A673 (cell line): ENCODE data around the gene ISYNA1. TPM values are rescaled to one million over a fixed set of nuclear protein-coding genes. Genes with fewer than 3 reads are reported as not detected.

Experiments
- BruUV-seq: library from RNA; stranded (reverse); fragments of 400-500 nt; replicated peaks from 2 replicates; lab custom pipeline; 2021; lab: Mats Ljungman, UMichigan
- CTCF ChIA-PET: fragments of 300-600 bp; sonication (Branson Sonifier 250); formaldehyde crosslinking; loops from one replicate; lab custom pipeline; 2022; ENCODE audit warnings: antibody characterized with exemption; lab: Charles Lee
- POLR2A ChIA-PET: fragments of 300-600 bp; sonication (Branson Sonifier 250); formaldehyde crosslinking; loops from one replicate; lab custom pipeline; 2022; ENCODE audit warnings: antibody characterized with exemption; ENCODE audit not compliant: low non-redundant PET; lab: Charles Lee
- DNase-seq: peaks from one replicate; pipeline ENCODE4 v3.0.0-alpha.2; 2015; ENCODE audit warnings: low spot score
- H3K27ac ChIP-seq: fragments of 200-600 bp; sonication (generic); 2 replicates; pipeline ENCODE4 v1.5.1; 2016; ENCODE audit warnings: mixed run types, low read depth, mild to moderate bottlenecking, mixed read lengths, antibody characterized with exemption, low read length; ENCODE audit not compliant: poor library complexity, severe bottlenecking
- H3K27me3 ChIP-seq: fragments of 200-600 bp; sonication (generic); replicated peaks from 2 replicates; pipeline ENCODE4 v1.6.1; 2017; ENCODE audit warnings: mixed run types, low read depth, mild to moderate bottlenecking, mixed read lengths, antibody characterized with exemption, low read length; ENCODE audit not compliant: insufficient read depth, poor library complexity
- H3K36me3 ChIP-seq: fragments of 200-600 bp; sonication (generic); 2 replicates; pipeline ENCODE4 v1.6.1; 2016; ENCODE audit warnings: mixed run types, mild to moderate bottlenecking, mixed read lengths, antibody characterized with exemption, low read length; ENCODE audit not compliant: insufficient read depth, poor library complexity, severe bottlenecking
- H3K4me1 ChIP-seq: fragments of 200-600 bp; sonication (generic); 2 replicates; pipeline ENCODE4 v1.6.1; 2017; ENCODE audit warnings: mixed run types, mild to moderate bottlenecking, mixed read lengths, antibody characterized with exemption, low read length; ENCODE audit not compliant: insufficient read depth, poor library complexity, severe bottlenecking
- H3K4me3 ChIP-seq: fragments of 200-600 bp; sonication (generic); 2 replicates; pipeline ENCODE4 v1.5.1; 2016; ENCODE audit warnings: low read depth, mixed run types, mild to moderate bottlenecking, mixed read lengths, low read length; ENCODE audit not compliant: poor library complexity, severe bottlenecking
- H3K9me3 ChIP-seq: fragments of 200-600 bp; sonication (generic); 2 replicates; pipeline ENCODE4 v1.6.1; 2016; ENCODE audit warnings: mixed run types, low read depth, mild to moderate bottlenecking, mixed read lengths, antibody characterized with exemption, low read length; ENCODE audit not compliant: poor library complexity, severe bottlenecking
- EZH2 ChIP-seq: fragments of 200-600 bp; sonication (generic); IDR thresholded peaks from 2 replicates; pipeline ENCODE4 v1.6.1; 2017; ENCODE audit warnings: borderline replicate concordance, low read depth, mild to moderate bottlenecking, mixed read lengths, antibody characterized with exemption, low read length; ENCODE audit not compliant: poor library complexity, severe bottlenecking
- intact Hi-C: fragments of 100-400 bp; cut with micrococcal nuclease; formaldehyde crosslinking; loops from one replicate; pipeline ENCODE4 v1.10.0; 2022; ENCODE audit not compliant: unreplicated experiment
- total RNA-seq: library from RNA; stranded (reverse); gene quantifications from 2 replicates; pipeline ENCODE4 v1.2.3, GENCODE V29; 2021
- TF ChIP-seq, protein P1 (sequence below): fragments of 300-800, 200-600 bp; sonication (generic); conservative IDR thresholded peaks from 2 replicates; pipeline ENCODE4 v1.5.1; 2017; ENCODE audit warnings: low read depth, mild to moderate bottlenecking, antibody characterized with exemption, low read length, moderate library complexity, mixed read lengths

Gene ISYNA1
- total RNA-seq, 1 experiment from 2014 or later = 153 TPM

DNA sequence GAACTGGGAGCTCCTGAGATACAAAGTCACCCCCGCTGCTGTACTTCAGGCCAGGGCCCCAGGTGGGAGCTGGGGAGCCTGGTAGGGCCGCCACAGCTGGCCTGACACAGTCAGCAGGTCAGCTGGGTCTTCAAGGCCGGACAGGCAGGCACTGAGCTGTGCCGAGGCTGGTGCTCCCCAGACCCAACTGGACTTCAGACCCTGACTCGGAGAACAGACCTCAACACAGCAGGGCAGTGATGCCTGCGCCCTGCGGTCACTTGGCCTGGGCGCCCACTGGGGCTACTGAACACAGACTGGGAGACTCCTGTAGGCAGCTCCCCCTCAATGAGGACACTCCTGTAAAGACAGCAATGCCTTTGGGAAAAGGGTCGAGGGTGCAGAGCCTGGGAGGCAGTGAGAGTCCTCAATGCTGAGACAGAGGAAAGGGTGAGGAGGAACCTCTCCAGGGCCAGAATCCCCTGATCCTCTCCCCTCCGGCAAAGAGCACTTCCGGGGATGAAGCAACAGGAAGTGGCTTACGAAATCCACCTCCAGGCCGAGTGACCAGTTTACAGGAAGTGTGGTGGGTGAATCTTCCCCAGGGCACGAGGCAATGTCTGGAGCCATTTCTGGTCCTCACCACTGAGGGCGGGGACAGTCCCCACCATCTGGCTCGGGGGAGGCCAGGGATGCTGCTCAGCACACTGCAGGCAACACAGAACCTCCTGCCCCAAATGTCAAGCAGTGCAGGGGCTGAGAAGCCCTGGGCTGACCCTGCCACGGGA is 40.8 kb upstream of the ISYNA1 start:
- peak; percentile 78 for DNase-seq
- Histone ChIP-seq H3K36me3 (no peaks in the 10 kb centered on the region), H3K4me3 (no peak overlapping the region), H3K27me3 (no peaks in the 10 kb centered on the region), H3K9me3 (no peaks in the 10 kb centered on the region), H3K4me1 (peaks cover 32% of the 10 kb centered on the region), H3K27ac (peak overlapping the region; percentile 52)
- POLR2A ChIA-PET = no interaction called here
- intact Hi-C loops = no loop called here
- CTCF ChIA-PET = no interaction called here
- TF ChIP-seq EZH2 = no peak
- TF ChIP-seq, protein P1, sequence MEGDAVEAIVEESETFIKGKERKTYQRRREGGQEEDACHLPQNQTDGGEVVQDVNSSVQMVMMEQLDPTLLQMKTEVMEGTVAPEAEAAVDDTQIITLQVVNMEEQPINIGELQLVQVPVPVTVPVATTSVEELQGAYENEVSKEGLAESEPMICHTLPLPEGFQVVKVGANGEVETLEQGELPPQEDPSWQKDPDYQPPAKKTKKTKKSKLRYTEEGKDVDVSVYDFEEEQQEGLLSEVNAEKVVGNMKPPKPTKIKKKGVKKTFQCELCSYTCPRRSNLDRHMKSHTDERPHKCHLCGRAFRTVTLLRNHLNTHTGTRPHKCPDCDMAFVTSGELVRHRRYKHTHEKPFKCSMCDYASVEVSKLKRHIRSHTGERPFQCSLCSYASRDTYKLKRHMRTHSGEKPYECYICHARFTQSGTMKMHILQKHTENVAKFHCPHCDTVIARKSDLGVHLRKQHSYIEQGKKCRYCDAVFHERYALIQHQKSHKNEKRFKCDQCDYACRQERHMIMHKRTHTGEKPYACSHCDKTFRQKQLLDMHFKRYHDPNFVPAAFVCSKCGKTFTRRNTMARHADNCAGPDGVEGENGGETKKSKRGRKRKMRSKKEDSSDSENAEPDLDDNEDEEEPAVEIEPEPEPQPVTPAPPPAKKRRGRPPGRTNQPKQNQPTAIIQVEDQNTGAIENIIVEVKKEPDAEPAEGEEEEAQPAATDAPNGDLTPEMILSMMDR = no peak
- BruUV-seq = no TSS peak

DNA sequence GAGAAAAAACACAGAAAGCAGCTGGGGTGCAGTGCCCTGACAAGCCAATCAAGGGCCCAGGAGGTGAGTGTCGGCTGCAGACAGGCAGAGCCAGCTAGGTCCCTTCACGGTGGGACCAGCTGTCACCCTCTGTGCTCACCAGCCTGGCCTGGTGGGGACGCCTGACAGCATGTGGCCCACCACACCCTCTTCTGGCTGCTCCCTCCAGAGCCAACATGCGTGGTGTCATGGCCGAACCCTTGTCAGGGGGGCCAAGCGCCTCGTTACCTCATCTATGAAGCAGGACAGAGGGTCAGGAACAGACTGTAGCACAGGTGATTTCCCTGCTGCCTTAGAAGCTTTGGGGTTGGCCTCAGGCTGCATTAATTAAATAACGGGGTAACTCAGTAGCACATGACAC is 40.0 kb upstream of the ISYNA1 start:
- intact Hi-C loops = no loop called here
- Histone ChIP-seq H3K27ac (peak overlapping the region; percentile 61), H3K9me3 (no peaks in the 10 kb centered on the region), H3K4me3 (no peak overlapping the region), H3K27me3 (no peaks in the 10 kb centered on the region), H3K4me1 (peaks cover 32% of the 10 kb centered on the region), H3K36me3 (no peaks in the 10 kb centered on the region)
- ChIA-PET CTCF (no interaction called here), POLR2A (no interaction called here)
- no TSS peak for BruUV-seq
- TF ChIP-seq, protein P1 = no peak
- TF ChIP-seq EZH2 = no peak
- no peak for DNase-seq

DNA sequence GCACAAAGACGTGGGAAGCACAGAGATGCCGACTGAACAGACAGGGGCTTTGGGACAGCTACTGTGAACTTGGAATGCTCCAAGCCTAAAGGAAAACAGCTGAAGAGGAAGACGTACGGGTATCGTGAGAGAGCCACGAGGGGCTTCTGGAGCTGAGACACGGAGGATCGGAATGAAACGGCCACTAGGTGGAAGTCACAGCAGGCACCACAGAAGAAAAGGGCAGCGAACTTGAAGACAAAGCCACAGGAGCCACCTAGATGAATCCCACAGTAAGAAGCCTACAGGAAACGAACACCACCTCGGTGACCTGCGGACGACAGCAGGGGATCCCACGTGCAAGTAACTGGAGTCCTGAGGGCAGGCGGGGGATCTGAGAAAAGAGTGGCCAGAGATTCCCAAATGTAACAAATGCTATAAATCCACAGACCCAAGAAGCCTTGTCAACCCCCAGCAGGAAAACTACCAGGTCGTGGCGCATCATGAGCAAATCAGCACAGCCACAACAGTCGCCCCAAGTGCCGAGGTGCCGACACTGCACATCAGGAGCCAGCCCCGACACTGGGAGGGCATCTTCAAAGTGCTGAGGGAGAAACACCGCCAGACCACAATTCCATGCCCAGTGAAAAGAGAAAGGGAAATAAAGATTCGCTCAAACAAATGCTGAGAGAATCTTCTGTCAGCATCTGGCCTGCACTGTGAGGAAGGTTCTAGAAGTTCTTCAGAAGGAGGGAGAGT is 39.3 kb upstream of the ISYNA1 start:
- peaks cover 32% of the 10 kb centered on the region for H3K4me1 ChIP-seq
- no peak overlapping the region for H3K4me3 ChIP-seq
- no peaks in the 10 kb centered on the region for H3K36me3 ChIP-seq
- H3K27ac ChIP-seq = peak overlapping the region; percentile 39
- peak; percentile 50 for DNase-seq
- no peaks in the 10 kb centered on the region for H3K9me3 ChIP-seq
- ChIA-PET POLR2A (no interaction called here), CTCF (no interaction called here)
- intact Hi-C loops = no loop called here
- TF ChIP-seq, protein P1 = peak; percentile 47
- no peak for TF ChIP-seq EZH2
- no peaks in the 10 kb centered on the region for H3K27me3 ChIP-seq
- no TSS peak for BruUV-seq
